ENCODE measurements around the gene OR2V2.
"Not testable (repeated sequence)": the region's sequence is repeated elsewhere in the genome, so short reads cannot be mapped to it uniquely, and the experiment has no call there.

OR2V2 gene

DNA sequence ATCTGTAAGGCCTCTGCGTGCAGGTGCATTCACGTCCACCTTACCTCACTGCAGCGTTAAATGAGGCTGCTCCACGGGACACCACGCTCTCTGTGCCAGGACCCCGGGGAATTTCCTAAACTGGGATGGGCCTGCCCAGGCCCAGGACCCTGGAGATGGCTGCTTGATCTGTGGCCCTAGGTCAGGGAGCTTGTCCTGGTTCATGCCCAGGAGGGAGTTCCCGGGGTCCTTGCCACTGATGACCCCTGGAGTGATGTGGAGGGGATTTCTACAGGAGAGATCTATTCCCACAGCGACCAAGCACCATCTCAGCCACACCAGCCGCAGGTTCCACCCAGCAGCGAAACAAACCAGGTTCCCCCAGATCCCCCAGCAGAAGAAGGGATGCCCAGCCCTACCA, 19.9 kb upstream of the OR2V2 start:
- no peak overlapping the region for H3K4me2 ChIP-seq (ENCODE audit: low read length)
- no peak overlapping the region for H3K4me3 ChIP-seq (ENCODE audit: low read length)
- peaks cover 18% of the 10 kb centered on the region for H3K27me3 ChIP-seq (ENCODE audit: control insufficient read depth, low read length)
- H3K9me2 ChIP-seq (replicated peaks; ENCODE audit: control insufficient read depth, low read length): no peaks in the 10 kb centered on the region
- no peaks in the 10 kb centered on the region for H3F3A ChIP-seq (ENCODE audit: control insufficient read depth, insufficient read depth)
- H3K4me1 ChIP-seq (ENCODE audit: control insufficient read depth, low read length): no peaks in the 10 kb centered on the region; the same call in 1 of the 2 replicates
- no peaks in the 10 kb centered on the region for H3K79me2 ChIP-seq (ENCODE audit: control insufficient read depth, low read length)
- TF ChIP-seq, protein P1, sequence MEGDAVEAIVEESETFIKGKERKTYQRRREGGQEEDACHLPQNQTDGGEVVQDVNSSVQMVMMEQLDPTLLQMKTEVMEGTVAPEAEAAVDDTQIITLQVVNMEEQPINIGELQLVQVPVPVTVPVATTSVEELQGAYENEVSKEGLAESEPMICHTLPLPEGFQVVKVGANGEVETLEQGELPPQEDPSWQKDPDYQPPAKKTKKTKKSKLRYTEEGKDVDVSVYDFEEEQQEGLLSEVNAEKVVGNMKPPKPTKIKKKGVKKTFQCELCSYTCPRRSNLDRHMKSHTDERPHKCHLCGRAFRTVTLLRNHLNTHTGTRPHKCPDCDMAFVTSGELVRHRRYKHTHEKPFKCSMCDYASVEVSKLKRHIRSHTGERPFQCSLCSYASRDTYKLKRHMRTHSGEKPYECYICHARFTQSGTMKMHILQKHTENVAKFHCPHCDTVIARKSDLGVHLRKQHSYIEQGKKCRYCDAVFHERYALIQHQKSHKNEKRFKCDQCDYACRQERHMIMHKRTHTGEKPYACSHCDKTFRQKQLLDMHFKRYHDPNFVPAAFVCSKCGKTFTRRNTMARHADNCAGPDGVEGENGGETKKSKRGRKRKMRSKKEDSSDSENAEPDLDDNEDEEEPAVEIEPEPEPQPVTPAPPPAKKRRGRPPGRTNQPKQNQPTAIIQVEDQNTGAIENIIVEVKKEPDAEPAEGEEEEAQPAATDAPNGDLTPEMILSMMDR (IDR thresholded peaks at IDR 0.05; ENCODE audit: low read depth, low read length, poor library complexity, severe bottlenecking): no peak
- no peak for TF ChIP-seq EZH2phosphoT487 (IDR thresholded peaks at IDR 0.05; ENCODE audit: borderline replicate concordance, low read length)
- no peaks in the 10 kb centered on the region for H3K9me3 ChIP-seq (ENCODE audit: control insufficient read depth, insufficient read depth, low read length)
- H3K36me3 ChIP-seq (ENCODE audit: control insufficient read depth, low read length): no peaks in the 10 kb centered on the region
- no peak overlapping the region for H3K27ac ChIP-seq (ENCODE audit: low read depth, low read length)
- H4K20me1 ChIP-seq (ENCODE audit: control insufficient read depth, insufficient read depth, low read depth, low read length): no peaks in the 10 kb centered on the region

- Histone ChIP-seq H3K4me1 (ENCODE audit: control insufficient read depth, low read length) (no peaks in the 10 kb centered on the region), H3K27ac (ENCODE audit: low read depth, low read length) (no peak overlapping the region), H3K36me3 (ENCODE audit: control insufficient read depth, low read length) (no peaks in the 10 kb centered on the region), H3K79me2 (ENCODE audit: control insufficient read depth, low read length) (no peaks in the 10 kb centered on the region), H3F3A (ENCODE audit: control insufficient read depth, insufficient read depth) (no peaks in the 10 kb centered on the region), H3K9me3 (ENCODE audit: control insufficient read depth, insufficient read depth, low read length) (no peaks in the 10 kb centered on the region), H3K27me3 (ENCODE audit: control insufficient read depth, low read length) (peaks cover 18% of the 10 kb centered on the region), H3K9me2 (replicated peaks; ENCODE audit: control insufficient read depth, low read length) (no peaks in the 10 kb centered on the region), H4K20me1 (ENCODE audit: control insufficient read depth, insufficient read depth, low read depth, low read length) (no peaks in the 10 kb centered on the region), H3K4me3 (ENCODE audit: low read length) (no peak overlapping the region), H3K4me2 (ENCODE audit: low read length) (no peak overlapping the region)
- no peak for TF ChIP-seq EZH2phosphoT487 (IDR thresholded peaks at IDR 0.05; ENCODE audit: borderline replicate concordance, low read length)
- TF ChIP-seq, protein P1 (IDR thresholded peaks at IDR 0.05; ENCODE audit: low read depth, low read length, poor library complexity, severe bottlenecking): no peak
Observed at GRCh38 chr5:181127907-181128626, 19.3 kb upstream of the OR2V2 start.

GRCh38 chr5:181129601-181130000, 17.8 kb upstream of the OR2V2 start:
- Histone ChIP-seq H4K20me1 (ENCODE audit: control insufficient read depth, insufficient read depth, low read depth, low read length) (no peaks in the 10 kb centered on the region), H3K36me3 (ENCODE audit: control insufficient read depth, low read length) (no peaks in the 10 kb centered on the region), H3K27ac (ENCODE audit: low read depth, low read length) (no peak overlapping the region), H3K9me3 (ENCODE audit: control insufficient read depth, insufficient read depth, low read length) (no peaks in the 10 kb centered on the region), H3K4me3 (ENCODE audit: low read length) (no peak overlapping the region), H3K27me3 (ENCODE audit: control insufficient read depth, low read length) (peaks cover 18% of the 10 kb centered on the region), H3F3A (ENCODE audit: control insufficient read depth, insufficient read depth) (no peaks in the 10 kb centered on the region), H3K9me2 (replicated peaks; ENCODE audit: control insufficient read depth, low read length) (no peaks in the 10 kb centered on the region), H3K79me2 (ENCODE audit: control insufficient read depth, low read length) (no peaks in the 10 kb centered on the region), H3K4me2 (ENCODE audit: low read length) (no peak overlapping the region), H3K4me1 (ENCODE audit: control insufficient read depth, low read length) (no peaks in the 10 kb centered on the region)
- TF ChIP-seq EZH2phosphoT487 (IDR thresholded peaks at IDR 0.05; ENCODE audit: borderline replicate concordance, low read length): no peak
- TF ChIP-seq, protein P1 (IDR thresholded peaks at IDR 0.05; ENCODE audit: low read depth, low read length, poor library complexity, severe bottlenecking): no peak

DNA sequence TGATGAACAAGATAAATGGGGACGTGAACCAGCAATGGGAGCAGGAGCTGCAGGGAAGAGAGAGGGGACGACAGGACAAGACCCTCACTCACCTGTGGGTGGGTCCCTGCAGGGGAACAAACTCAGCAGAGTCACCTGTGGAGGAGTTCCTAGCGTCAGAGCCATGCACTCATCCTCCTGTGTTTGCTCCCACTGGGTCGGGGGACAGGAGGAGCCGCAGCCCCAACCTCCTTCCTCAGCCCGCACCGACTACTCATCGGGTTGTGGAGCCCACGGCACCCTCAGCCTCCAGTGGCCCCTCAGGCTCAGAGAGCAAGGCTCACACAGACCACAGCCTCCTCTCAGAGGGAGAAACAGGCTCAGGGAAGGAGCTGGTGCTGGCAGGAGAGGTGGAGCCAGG, 17.3 kb upstream of the OR2V2 start:
- not testable (repeated sequence) for H3K4me2 ChIP-seq (ENCODE audit: low read length)

More for the DNA sequence above, 17.3 kb upstream of the OR2V2 start:
- H3F3A ChIP-seq (ENCODE audit: control insufficient read depth, insufficient read depth); H3K36me3 ChIP-seq (ENCODE audit: control insufficient read depth, low read length); H3K27ac ChIP-seq (ENCODE audit: low read depth, low read length); H3K4me1 ChIP-seq (ENCODE audit: control insufficient read depth, low read length); H3K9me3 ChIP-seq (ENCODE audit: control insufficient read depth, insufficient read depth, low read length); H3K4me3 ChIP-seq (ENCODE audit: low read length); H4K20me1 ChIP-seq (ENCODE audit: control insufficient read depth, insufficient read depth, low read depth, low read length); H3K79me2 ChIP-seq (ENCODE audit: control insufficient read depth, low read length); H3K9me2 ChIP-seq (replicated peaks; ENCODE audit: control insufficient read depth, low read length): not testable (repeated sequence)
- H3K27me3 ChIP-seq (ENCODE audit: control insufficient read depth, low read length): peaks cover 18% of the 10 kb centered on the region

Measured in DOHH2 (cell line).